IMR-90 (cell line): Measurements from ENCODE around the gene CIT. TPM values are rescaled to one million over a fixed set of nuclear protein-coding genes. Genes with fewer than 3 reads are reported as not detected.

ENCODE experiments used
- ATAC-seq: fragments of 200-7000 bp; cut with Tn5 transposase; 2 replicates; pipeline ENCODE4 v1.9.1; 2020; ENCODE audit warnings: low read depth, mild to moderate bottlenecking, moderate library complexity
- BruUV-seq: library from RNA; stranded (reverse); fragments of 400-500 nt; replicated peaks from 2 replicates; lab custom pipeline; 2021; lab: Mats Ljungman, UMichigan
- CTCF ChIA-PET: fragments of 300-600 bp; formaldehyde crosslinking; extraction: SDS; loops from one replicate; lab custom pipeline; 2021; ENCODE audit warnings: antibody characterized with exemption; lab: Yijun Ruan, JAX
- POLR2A ChIA-PET: fragments of 300-600 bp; sonication (Branson Sonifier 250); formaldehyde crosslinking; loops from one replicate; lab custom pipeline; 2022; ENCODE audit warnings: antibody characterized with exemption; ENCODE audit not compliant: unreplicated experiment; lab: Charles Lee
- DNase-seq: peaks from one replicate; pipeline ENCODE4 v3.0.0; 2013
- H2AFZ ChIP-seq: replicated peaks from 2 replicates; pipeline ENCODE3; 2013; ENCODE audit warnings: low read length, mild to moderate bottlenecking; ENCODE audit not compliant: poor library complexity
- H2AK5ac ChIP-seq: 2 replicates; pipeline ENCODE4 v1.6.1; 2013; ENCODE audit warnings: low read depth, low read length, inconsistent platforms
- H2AK9ac ChIP-seq: replicated peaks from 2 replicates; pipeline ENCODE3; 2013; ENCODE audit warnings: mild to moderate bottlenecking, low read depth, low read length, moderate library complexity; ENCODE audit not compliant: poor library complexity
- H2BK120ac ChIP-seq: 2 replicates; pipeline ENCODE4 v1.6.1; 2013; ENCODE audit warnings: low read depth, low read length, inconsistent platforms
- H2BK15ac ChIP-seq: 3 replicates; pipeline ENCODE4 v1.6.1; 2013; ENCODE audit warnings: low read depth, low read length, inconsistent platforms
- H2BK20ac ChIP-seq: 2 replicates; pipeline ENCODE4 v1.6.1; 2013; ENCODE audit warnings: low read depth, mild to moderate bottlenecking, inconsistent platforms, low read length, moderate library complexity
- H2BK5ac ChIP-seq: 2 replicates; pipeline ENCODE4 v1.6.1; 2013; ENCODE audit warnings: mild to moderate bottlenecking, low read depth, low read length, inconsistent platforms; ENCODE audit not compliant: poor library complexity, severe bottlenecking
- H3K14ac ChIP-seq: replicated peaks from 2 replicates; pipeline ENCODE4 v1.6.1; 2013; ENCODE audit warnings: low read depth, low read length, inconsistent platforms
- H3K18ac ChIP-seq: 2 replicates; pipeline ENCODE4 v1.6.1; 2013; ENCODE audit warnings: low read depth, low read length, control low read depth
- H3K23ac ChIP-seq: 2 replicates; pipeline ENCODE4 v1.6.1; 2013; ENCODE audit warnings: low read depth, low read length, inconsistent platforms
- H3K27ac ChIP-seq: 2 replicates; pipeline ENCODE4 v1.5.1; 2013; ENCODE audit warnings: mild to moderate bottlenecking, control low read depth, low read length; ENCODE audit not compliant: insufficient read depth
- H3K27me3 ChIP-seq: 2 replicates; pipeline ENCODE4 v1.6.1; 2013; ENCODE audit warnings: low read length; ENCODE audit not compliant: control insufficient read depth, insufficient read depth
- H3K36me3 ChIP-seq: 2 replicates; pipeline ENCODE4 v1.6.1; 2013; ENCODE audit warnings: low read length, mixed read lengths; ENCODE audit not compliant: control insufficient read depth, insufficient read depth
- H3K4ac ChIP-seq: 2 replicates; pipeline ENCODE4 v1.6.1; 2013; ENCODE audit warnings: low read depth, low read length, inconsistent platforms
- H3K4me1 ChIP-seq: 2 replicates; pipeline ENCODE4 v1.6.1; 2013; ENCODE audit warnings: low read length, mixed read lengths; ENCODE audit not compliant: control insufficient read depth, insufficient read depth
- H3K4me2 ChIP-seq: 2 replicates; pipeline ENCODE4 v1.6.1; 2013; ENCODE audit warnings: low read depth, mild to moderate bottlenecking, control low read depth, low read length, moderate library complexity
- H3K4me3 ChIP-seq: 2 replicates; pipeline ENCODE4 v1.5.1; 2013; ENCODE audit warnings: low read depth, mild to moderate bottlenecking, control low read depth, low read length, moderate library complexity; ENCODE audit not compliant: insufficient read depth
- H3K56ac ChIP-seq: 2 replicates; pipeline ENCODE4 v1.6.1; 2013; ENCODE audit warnings: low read length, inconsistent platforms; ENCODE audit not compliant: insufficient read depth; ENCODE audit errors: extremely low read depth
- H3K79me1 ChIP-seq, 2 experiments: 2 replicates each; pipeline ENCODE4 v1.6.1; 2013; ENCODE audit warnings: low read length in 2 of 2, inconsistent platforms in 1 of 2, low read depth in 1 of 2
- H3K9ac ChIP-seq: 2 replicates; pipeline ENCODE4 v1.6.1; 2013; ENCODE audit warnings: low read depth, low read length, control low read depth
- H3K9me1 ChIP-seq: 2 replicates; pipeline ENCODE4 v1.6.1; 2013; ENCODE audit warnings: low read length, inconsistent platforms; ENCODE audit not compliant: insufficient read depth
- H3K9me3 ChIP-seq: 2 replicates; pipeline ENCODE4 v1.6.1; 2013; ENCODE audit warnings: low read length; ENCODE audit not compliant: control insufficient read depth, insufficient read depth
- H4K20me1 ChIP-seq: 2 replicates; pipeline ENCODE4 v1.6.1; 2013; ENCODE audit warnings: low read length, inconsistent platforms; ENCODE audit not compliant: insufficient read depth
- H4K5ac ChIP-seq: 2 replicates; pipeline ENCODE4 v1.6.1; 2013; ENCODE audit warnings: mild to moderate bottlenecking, low read depth, low read length, control low read depth
- H4K8ac ChIP-seq, 2 experiments: 2 replicates each; pipeline ENCODE4 v1.6.1; 2013; ENCODE audit warnings: low read depth in 2 of 2, low read length in 2 of 2, control low read depth in 1 of 2, inconsistent platforms in 1 of 2
- H4K91ac ChIP-seq: 2 replicates; pipeline ENCODE4 v1.6.1; 2013; ENCODE audit warnings: low read depth, low read length, inconsistent platforms; ENCODE audit not compliant: insufficient read depth
- CEBPB ChIP-seq: IDR thresholded peaks from 2 replicates; pipeline ENCODE4 v1.6.1; 2012; ENCODE audit warnings: low read depth, low read length, improper control_type of control experiment
- FOS ChIP-seq: fragments of 150-350 bp; IDR thresholded peaks from 2 replicates; pipeline ENCODE4 v1.6.1; 2016; ENCODE audit warnings: low read depth, low read length
- RAD21 ChIP-seq: IDR thresholded peaks from 2 replicates; pipeline ENCODE4 v1.6.1; 2012; ENCODE audit warnings: low read length, improper control_type of control experiment
- SMC3 ChIP-seq: fragments of 150-350 bp; IDR thresholded peaks from 2 replicates; pipeline ENCODE4 v1.6.1; 2016; ENCODE audit warnings: low read depth, mild to moderate bottlenecking, antibody characterized with exemption, low read length, moderate library complexity
- WGBS, 2 experiments: methylation state at CpG; one replicate each; pipeline versions ENCODE4 v1.1.5 to v1.1.7; 2013; ENCODE audit warnings: missing lambda C conversion rate in 2 of 2; ENCODE audit not compliant: insufficient read length in 1 of 2; ENCODE audit errors: extremely low coverage in 2 of 2; 5-methylcytosine and 5-hydroxymethylcytosine counted together
- dilution Hi-C: fragments of 300-500 bp; cut with HindIII; formaldehyde crosslinking; loops from one replicate; pipeline ENCODE4 v1.14.3; 2018; ENCODE audit warnings: low sequenced_read_pairs; ENCODE audit not compliant: unreplicated experiment
- in situ Hi-C: fragments of 300-500 bp; cut with MboI; formaldehyde crosslinking; loops from 3 replicates; pipeline ENCODE4 v1.14.3; 2019; ENCODE audit warnings: low sequenced_read_pairs, inconsistent platforms, mixed read lengths
- intact Hi-C: fragments of 100-400 bp; cut with micrococcal nuclease; formaldehyde crosslinking; loops from 2 replicates; pipeline ENCODE4 v1.10.0; 2022
- polyA plus RNA-seq, 3 experiments: library from polyadenylated mRNA; depleted of rRNA; stranded (reverse); fragments of >200 nt; gene quantifications; 2 replicates each; pipeline ENCODE4 v1.2.3, GENCODE V29; 2012; ENCODE audit warnings: low replicate concordance in 1 of 3
- total RNA-seq: library from RNA; depleted of rRNA; stranded (reverse); fragments of >200 nt; gene quantifications from 2 replicates; pipeline ENCODE4 v1.2.3, GENCODE V29; 2012

CIT gene
- total and polyA plus RNA-seq, 2 of the 4 experiments (the other 2 are of a cell fraction): 13.1 to 21.0 TPM

GRCh38 chr12:119681111-119681510 is 196.0 kb downstream of the CIT start:
- DNase-seq: no peak
- Histone ChIP-seq H2AK5ac (no peak overlapping the region), H3K36me3 (peaks cover 51% of the 10 kb centered on the region), H3K23ac (no peak overlapping the region), H2AK9ac (no peak overlapping the region), H2BK15ac (no peak overlapping the region), H3K27me3 (no peaks in the 10 kb centered on the region), H3K4me1 (no peaks in the 10 kb centered on the region), H2BK20ac (no peak overlapping the region), H3K9ac (no peak overlapping the region), H3K18ac (no peak overlapping the region), H2BK120ac (no peak overlapping the region), H3K4me3 (no peak overlapping the region), H4K20me1 (no peaks in the 10 kb centered on the region), H2BK5ac (no peak overlapping the region), H2AFZ (no peak overlapping the region), H3K9me3 (no peaks in the 10 kb centered on the region), H3K9me1 (peaks cover 5% of the 10 kb centered on the region; the same call in 1 of the 2 replicates), H4K91ac (no peak overlapping the region), H3K56ac (no peak overlapping the region), H4K5ac (no peak overlapping the region), H3K14ac (no peak overlapping the region), H3K4me2 (no peak overlapping the region), H3K27ac (no peak overlapping the region), H3K4ac (no peak overlapping the region), H3K79me1 (no peaks in the 10 kb centered on the region; a peak in 1 of 4 replicates), H4K8ac (no peak overlapping the region)
- intact Hi-C loops: no loop called here
- CTCF ChIA-PET: interaction anchor here (1.0 to 1.8 kb wide), 3 partner anchors 14 to 98 kb away, joined by 3 to 5 read pairs (median 3); partner anchors contain the start of gene PRKAB1
- dilution Hi-C loops: no loop called here
- ATAC-seq: no peak
- BruUV-seq: no TSS peak
- in situ Hi-C loops: no loop called here
- no CpG with 5 or more reads among the region's 8 CpGs for WGBS, 2 experiments
- TF ChIP-seq FOS: no peak
- no peak for TF ChIP-seq RAD21
- no peak for TF ChIP-seq SMC3
- no peak for TF ChIP-seq CEBPB
- POLR2A ChIA-PET: no interaction called here
